Small intestine (tissue), 7 donors: ENCODE results near the gene TEKT1. TPM values are rescaled to one million over a fixed set of nuclear protein-coding genes. Genes with fewer than 3 reads are reported as not detected.
"Not testable (repeated sequence)": the region's sequence is repeated elsewhere in the genome, so short reads cannot be mapped to it uniquely, and the experiment has no call there.

Experiments used
- DNase-seq, 2 donors: peaks; one replicate each; pipeline versions ENCODE4 v3.0.0 to v3.0.0-alpha.2; 2013
- FAIRE-seq: peaks from 2 replicates; lab custom pipeline; 2012; peaks lifted over from hg19 to GRCh38; lab: Jason Lieb, UNC
- H3K27ac ChIP-seq, 3 donors: one replicate each; pipeline ENCODE4 v1.5.1; 2013; ENCODE audit warnings: low read length in 2 of 3, mild to moderate bottlenecking in 2 of 3, control low read depth in 1 of 3, inconsistent platforms in 1 of 3, low read depth in 1 of 3, moderate library complexity in 1 of 3
- H3K27me3 ChIP-seq, 3 donors: one replicate each; pipeline ENCODE4 v1.6.1; 2013; ENCODE audit warnings: low read length in 3 of 3, inconsistent platforms in 1 of 3; ENCODE audit not compliant: control insufficient read depth in 3 of 3, insufficient read depth in 3 of 3
- H3K36me3 ChIP-seq, 3 donors: one replicate each; pipeline ENCODE4 v1.6.1; 2013; ENCODE audit warnings: low read length in 3 of 3, inconsistent platforms in 1 of 3, low read depth in 1 of 3, mild to moderate bottlenecking in 1 of 3, moderate library complexity in 1 of 3; ENCODE audit not compliant: control insufficient read depth in 3 of 3, insufficient read depth in 2 of 3
- H3K4me1 ChIP-seq, 3 donors: one replicate each; pipeline ENCODE4 v1.6.1; 2013; ENCODE audit warnings: low read length in 2 of 3, inconsistent platforms in 1 of 3, low read depth in 1 of 3, mild to moderate bottlenecking in 1 of 3, moderate library complexity in 1 of 3; ENCODE audit not compliant: control insufficient read depth in 3 of 3, insufficient read depth in 2 of 3
- H3K4me3 ChIP-seq, 3 donors: one replicate each; pipeline ENCODE4 v1.5.1; 2013; ENCODE audit warnings: low read length in 3 of 3, control low read depth in 1 of 3, inconsistent platforms in 1 of 3, low read depth in 1 of 3, mild to moderate bottlenecking in 1 of 3, moderate library complexity in 1 of 3
- H3K9me3 ChIP-seq, 2 donors: one replicate each; pipeline ENCODE4 v1.6.1; 2013; ENCODE audit warnings: low read depth in 1 of 2, low read length in 1 of 2; ENCODE audit not compliant: control insufficient read depth in 2 of 2, insufficient read depth in 1 of 2
- WGBS, 3 donors: extraction: QIAGEN DNeasy Blood & Tissue Kit; methylation state at CpG; one replicate each; pipeline ENCODE4 v1.1.7; 2013; 5-methylcytosine and 5-hydroxymethylcytosine counted together
- polyA plus RNA-seq, 4 donors: library from polyadenylated mRNA; stranded (reverse) in 3 of 4; unstranded in 1 of 4; fragments of 200-250 nt in 3 of 4; fragments of 120-200 nt in 1 of 4; gene quantifications; one replicate each; pipeline versions ENCODE4 v1.2.1 to v1.2.3, GENCODE V29; 2013
- donor health status: healthy with polysubstance abuse.
- donor health status: control.
- donor health status: control.
- donor health status: Bipolar disorder and iron deficiency.
- donor health status: healthy.

TEKT1 gene
- polyA plus RNA-seq, 4 donors: 0.16 TPM; not detected in 3

DNA sequence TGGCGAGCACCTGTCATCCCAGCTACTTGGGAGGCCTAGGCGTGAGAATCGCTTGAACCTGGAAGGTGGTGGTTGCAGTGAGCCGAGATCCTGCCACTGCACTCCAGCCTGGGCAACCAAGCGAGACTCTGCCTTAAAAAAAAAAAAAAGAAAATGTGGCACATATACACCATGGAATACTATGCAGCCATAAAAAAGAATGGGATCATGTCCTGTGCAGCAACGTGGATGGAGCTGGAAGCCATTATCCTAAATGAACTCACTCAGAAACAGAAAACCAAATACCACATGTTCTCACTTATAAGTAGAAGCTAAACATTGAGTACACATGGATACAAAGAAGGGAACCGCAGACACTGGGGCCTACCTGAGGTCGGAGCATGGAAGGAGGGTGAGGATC, 56.6 kb downstream of the TEKT1 start:
- not testable (repeated sequence) for FAIRE-seq, DNase-seq, H3K27ac ChIP-seq, H3K4me3 ChIP-seq, H3K4me1 ChIP-seq
- Histone ChIP-seq H3K9me3 (peaks cover 0 to 20% of the 10 kb centered on the region in 2 donors), H3K36me3 (peaks cover 13 to 25% (median 16%) of the 10 kb centered on the region in 3 donors), H3K27me3 (peaks cover 0 to 14% (median 0%) of the 10 kb centered on the region in 3 donors)
- WGBS, 3 donors: 94 to 98% (median 97%) methylated on average over 8 of the region's 8 CpGs

GRCh38 chr17:6772016-6772415, 59.5 kb downstream of the TEKT1 start:
- H3K4me1 ChIP-seq: no peaks in the 10 kb centered on the region
- H3K27me3 ChIP-seq: peaks cover 0 to 14% (median 0%) of the 10 kb centered on the region in 3 donors
- peaks cover 17 to 39% (median 21%) of the 10 kb centered on the region in 3 donors for H3K36me3 ChIP-seq
- peaks cover 0 to 24% of the 10 kb centered on the region in 2 donors for H3K9me3 ChIP-seq
- DNase-seq (no peak), FAIRE-seq (peak; percentile 15)
- no peak overlapping the region for H3K4me3 ChIP-seq
- 94 to 97% (median 95%) methylated on average over 1 of the region's 1 CpG for WGBS, 3 donors
- no peak overlapping the region for H3K27ac ChIP-seq

DNA sequence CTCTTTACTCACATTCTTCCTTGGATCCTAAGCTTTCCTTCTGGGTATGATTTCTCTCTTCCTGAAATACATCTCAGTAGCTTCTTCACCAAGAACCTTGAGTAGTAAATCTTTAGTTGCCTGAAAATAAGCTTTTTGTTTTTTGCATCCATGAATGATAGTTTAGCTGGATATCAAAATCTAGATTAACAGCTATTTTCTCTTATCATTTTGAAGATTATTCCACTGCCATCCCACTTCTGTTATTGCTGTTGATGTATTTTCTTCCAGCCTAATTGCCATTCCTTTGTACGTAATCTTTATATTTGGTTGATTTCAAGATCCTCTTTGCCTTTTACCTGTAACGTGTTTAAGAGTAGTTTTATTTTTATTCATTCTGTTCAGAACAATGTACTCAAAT, 63.1 kb downstream of the TEKT1 start:
- FAIRE-seq (no peak), DNase-seq (no peak)
- H3K36me3 ChIP-seq: peaks cover 23 to 47% (median 36%) of the 10 kb centered on the region in 3 donors
- H3K27ac ChIP-seq: no peak overlapping the region
- WGBS, 3 donors: 96 to 99% (median 99%) methylated on average over 2 of the region's 2 CpGs
- no peaks in the 10 kb centered on the region for H3K27me3 ChIP-seq
- no peak overlapping the region for H3K4me3 ChIP-seq
- no peaks in the 10 kb centered on the region for H3K4me1 ChIP-seq
- H3K9me3 ChIP-seq: peaks cover 0 to 11% of the 10 kb centered on the region in 2 donors

GRCh38 chr17:6761779-6762178, 69.8 kb downstream of the TEKT1 start:
- Histone ChIP-seq H3K27ac (no peak overlapping the region), H3K4me3 (no peak overlapping the region), H3K9me3 (no peaks in the 10 kb centered on the region), H3K4me1 (peaks cover 0 to 9% (median 0%) of the 10 kb centered on the region in 3 donors), H3K27me3 (no peaks in the 10 kb centered on the region), H3K36me3 (peaks cover 16 to 43% (median 29%) of the 10 kb centered on the region in 3 donors)
- FAIRE-seq: no peak
- no peak for DNase-seq
- WGBS, 3 donors: 87 to 92% (median 92%) methylated on average over 8 of the region's 8 CpGs

DNA sequence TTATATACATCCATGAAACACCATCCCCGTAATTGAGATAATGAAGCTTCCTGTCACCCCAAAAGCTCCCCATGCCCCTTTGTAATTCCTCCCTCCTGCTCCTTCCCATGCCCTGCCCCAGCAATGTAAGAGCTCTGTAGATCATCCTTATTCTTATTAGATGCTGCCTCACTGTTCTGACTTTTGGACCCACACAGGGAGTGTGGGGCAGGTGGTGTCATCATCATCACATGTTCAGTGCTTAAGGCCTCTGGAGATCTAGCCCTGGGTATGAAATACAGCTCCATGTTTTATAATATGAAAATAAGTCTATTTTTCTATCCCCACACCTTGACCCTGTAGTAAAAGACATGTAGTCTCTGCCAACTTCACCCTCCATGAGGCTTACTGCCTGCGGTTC, 73.8 kb downstream of the TEKT1 start:
- no peaks in the 10 kb centered on the region for H3K27me3 ChIP-seq
- no peaks in the 10 kb centered on the region for H3K9me3 ChIP-seq
- FAIRE-seq: no peak
- no peak overlapping the region for H3K4me3 ChIP-seq
- H3K36me3 ChIP-seq: peaks cover 3 to 35% (median 15%) of the 10 kb centered on the region in 3 donors
- peaks cover 0 to 17% (median 0%) of the 10 kb centered on the region in 3 donors for H3K4me1 ChIP-seq
- 91 to 100% (median 98%) methylated on average over 2 of the region's 2 CpGs for WGBS, 3 donors
- peak; percentile 6 to 72 for DNase-seq
- H3K27ac ChIP-seq: no peak overlapping the region

DNA sequence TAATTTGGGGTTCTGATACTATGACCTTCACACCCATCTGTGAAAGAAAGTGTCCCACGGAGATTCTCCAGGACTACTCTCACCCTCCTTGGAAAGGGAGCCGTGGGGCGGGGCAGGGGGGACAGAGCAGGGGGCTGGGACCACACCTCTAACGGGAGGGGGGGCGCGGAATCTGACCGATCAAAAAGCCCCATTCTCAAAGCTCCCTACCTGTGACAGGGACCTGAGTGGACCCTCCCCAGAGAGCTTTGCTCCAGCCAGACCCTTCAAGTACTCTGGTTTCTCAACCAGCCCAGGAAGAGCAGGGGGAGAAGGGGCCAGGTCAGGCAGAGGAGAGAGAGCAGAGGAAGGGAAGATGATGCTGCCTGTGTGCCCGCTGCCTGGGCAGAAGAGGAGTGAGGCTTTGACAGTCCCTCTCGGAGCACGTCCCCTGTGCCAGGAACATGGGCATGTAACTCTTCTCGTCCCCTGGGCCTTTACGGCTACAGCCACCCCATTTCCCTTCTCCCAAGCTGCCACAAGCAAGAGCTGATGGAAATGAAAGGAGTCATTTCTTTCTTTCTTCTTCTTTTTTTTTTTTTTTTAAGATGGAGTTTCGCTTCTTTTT, 75.0 kb downstream of the TEKT1 start:
- 8 to 20% (median 9%) methylated on average over 13 of the region's 13 CpGs for WGBS, 3 donors
- DNase-seq (peak in 1 of 2 donors; percentile 11), FAIRE-seq (no peak)
- Histone ChIP-seq H3K36me3 (peaks cover 0 to 27% (median 11%) of the 10 kb centered on the region in 3 donors), H3K27ac (peak overlapping the region; percentile 1 to 97 (median 86)), H3K27me3 (no peaks in the 10 kb centered on the region), H3K9me3 (no peaks in the 10 kb centered on the region), H3K4me1 (peaks cover 0 to 17% (median 0%) of the 10 kb centered on the region in 3 donors), H3K4me3 (peak overlapping the region; percentile 56 to 67 (median 64))

GRCh38 chr17:6755731-6756184, 75.8 kb downstream of the TEKT1 start, which contains the start of gene XAF1:
TSS of gene XAF1 (plus strand) at chr17:6756046. CDS start at chr17:6756079, 33 bp downstream.
- no peaks in the 10 kb centered on the region for H3K27me3 ChIP-seq
- 1 to 7% (median 6%) methylated on average over 14 of the region's 14 CpGs for WGBS, 3 donors
- peak within 1 kb of the TSS; percentile 57 to 97 (median 86) for H3K27ac ChIP-seq
- H3K4me3 ChIP-seq: peak within 1 kb of the TSS; percentile 56 to 67 (median 64)
- no peak for FAIRE-seq
- peaks cover 0 to 23% (median 11%) of the 10 kb centered on the region in 3 donors for H3K36me3 ChIP-seq
- no peaks in the 10 kb centered on the region for H3K9me3 ChIP-seq
- peaks cover 0 to 17% (median 0%) of the 10 kb centered on the region in 3 donors for H3K4me1 ChIP-seq
- DNase-seq: peak; percentile 76 to 82

DNA sequence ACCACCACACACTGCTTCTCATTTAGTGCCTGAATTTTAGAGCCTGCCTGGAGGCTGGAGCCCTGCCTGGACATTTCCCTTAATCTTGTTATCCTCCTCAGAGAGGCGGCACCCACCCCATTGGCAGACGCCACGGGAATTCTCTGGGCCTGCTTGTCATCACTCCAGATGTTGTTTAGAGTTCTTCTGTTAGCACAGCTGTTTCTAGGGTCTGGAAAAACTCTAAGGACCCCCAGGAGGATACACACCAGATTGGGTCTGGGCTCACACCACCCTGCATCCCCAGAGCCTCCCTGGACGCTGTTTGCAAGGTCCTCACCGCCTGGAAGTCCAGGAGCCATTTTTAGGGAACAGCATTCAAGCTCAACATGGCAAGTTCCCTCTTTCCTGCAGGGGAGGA, 76.2 kb downstream of the TEKT1 start:
- WGBS, 3 donors: 59 to 85% (median 83%) methylated on average over 5 of the region's 5 CpGs
- Histone ChIP-seq H3K27me3 (no peaks in the 10 kb centered on the region), H3K36me3 (peaks cover 0 to 18% (median 7%) of the 10 kb centered on the region in 3 donors), H3K4me3 (peak overlapping the region; percentile 56 to 67 (median 64)), H3K9me3 (no peaks in the 10 kb centered on the region), H3K4me1 (peaks cover 0 to 17% (median 0%) of the 10 kb centered on the region in 3 donors), H3K27ac (peak overlapping the region; percentile 57 to 97 (median 86))
- no peak for DNase-seq
- no peak for FAIRE-seq
